Nephron (organoid): ENCODE data around the gene USP3.

ENCODE experiments used
- H3K27ac Mint-ChIP-seq, 3 experiments: 2 replicates each; pipeline ENCODE4 v1.8.0; 2020; ENCODE audit warnings: mixed read lengths in 3 of 3, mild to moderate bottlenecking in 2 of 3, moderate library complexity in 1 of 3
- H3K27me3 Mint-ChIP-seq: 2 replicates; pipeline ENCODE4 v1.8.0; 2021; ENCODE audit warnings: low read depth, mild to moderate bottlenecking, moderate library complexity, mixed read lengths
- H3K36me3 Mint-ChIP-seq: 2 replicates; pipeline ENCODE4 v1.8.0; 2020; ENCODE audit warnings: low read depth, mixed read lengths
- H3K4me1 Mint-ChIP-seq: 2 replicates; pipeline ENCODE4 v1.8.0; 2020; ENCODE audit warnings: mixed read lengths
- H3K4me3 Mint-ChIP-seq, 3 experiments: 2 replicates each; pipeline ENCODE4 v1.8.0; 2020; ENCODE audit warnings: mild to moderate bottlenecking in 3 of 3, mixed read lengths in 3 of 3, moderate library complexity in 2 of 3
- H3K9me3 Mint-ChIP-seq: 2 replicates; pipeline ENCODE4 v1.8.0; 2020; ENCODE audit warnings: mixed read lengths
- CTCF ChIP-seq, 3 experiments: fragments of 200-600 bp; sonication (generic); IDR thresholded peaks; one replicate each; pipeline ENCODE4 v1.5.0; 2021; ENCODE audit warnings: antibody characterized with exemption in 3 of 3; ENCODE audit not compliant: unreplicated experiment in 3 of 3

Gene USP3

GRCh38 chr15:63595065-63595464 lies 90.7 kb downstream of the USP3 start:
- Mint-ChIP-seq H3K27ac (peak overlapping the region in 2 of 3 experiments; percentile 70 to 94), H3K4me1 (peaks cover 69% of the 10 kb centered on the region), H3K27me3 (peaks cover 4% of the 10 kb centered on the region), H3K36me3 (peaks cover 36% of the 10 kb centered on the region), H3K4me3 (peak overlapping the region in 1 of 3 experiments; percentile 20), H3K9me3 (no peaks in the 10 kb centered on the region)
- TF ChIP-seq CTCF (IDR thresholded peaks at IDR 0.05; ENCODE audit: unreplicated experiment in 3 of 3) = no peak

- H3K9me3 Mint-ChIP-seq = no peaks in the 10 kb centered on the region
- peaks cover 70% of the 10 kb centered on the region for H3K4me1 Mint-ChIP-seq
- no peak for TF ChIP-seq CTCF (IDR thresholded peaks at IDR 0.05; ENCODE audit: unreplicated experiment in 3 of 3)
Measured at GRCh38 chr15:63595688-63596087, 91.3 kb downstream of the USP3 start.

GRCh38 chr15:63596676-63597037 lies 92.3 kb downstream of the USP3 start:
- Mint-ChIP-seq H3K9me3 (no peaks in the 10 kb centered on the region), H3K4me1 (peaks cover 72% of the 10 kb centered on the region), H3K27me3 (peaks cover 4% of the 10 kb centered on the region), H3K4me3 (peak overlapping the region in 2 of 3 experiments; percentile 63 to 89), H3K27ac (peak overlapping the region; percentile 75 to 94 (median 87)), H3K36me3 (peaks cover 20% of the 10 kb centered on the region)
- TF ChIP-seq CTCF (IDR thresholded peaks at IDR 0.05; ENCODE audit: unreplicated experiment in 3 of 3) = no peak

More at GRCh38 chr15:63595688-63596087, 91.3 kb downstream of the USP3 start:
- H3K27ac Mint-ChIP-seq = peak overlapping the region; percentile 75 to 94 (median 87)
- H3K4me3 Mint-ChIP-seq = peak overlapping the region in 1 of 3 experiments; percentile 89
- H3K36me3 Mint-ChIP-seq = peaks cover 30% of the 10 kb centered on the region
- peaks cover 4% of the 10 kb centered on the region for H3K27me3 Mint-ChIP-seq

- H3K4me1 Mint-ChIP-seq = peaks cover 77% of the 10 kb centered on the region
- H3K27ac Mint-ChIP-seq = peak within 1 kb of the TSS; percentile 75 to 94 (median 89)
- no peak for TF ChIP-seq CTCF (IDR thresholded peaks at IDR 0.05; ENCODE audit: unreplicated experiment in 3 of 3)
- H3K36me3 Mint-ChIP-seq = peaks cover 18% of the 10 kb centered on the region
- H3K4me3 Mint-ChIP-seq = peak within 1 kb of the TSS; percentile 63 to 89 (median 79)
- H3K9me3 Mint-ChIP-seq = no peaks in the 10 kb centered on the region
- H3K27me3 Mint-ChIP-seq = peaks cover 8% of the 10 kb centered on the region
Measured at GRCh38 chr15:63597038-63597790, 92.8 kb downstream of the USP3 start, which contains the start of gene FBXL22. Gene FBXL22, plus strand, starts transcription at chr15:63597387. Its CDS starts 6 bp downstream, at chr15:63597393.

GRCh38 chr15:63597821-63598220 lies 93.4 kb downstream of the USP3 start:
- no peak for TF ChIP-seq CTCF (IDR thresholded peaks at IDR 0.05; ENCODE audit: unreplicated experiment in 3 of 3)
- H3K36me3 Mint-ChIP-seq = peaks cover 16% of the 10 kb centered on the region
- H3K27me3 Mint-ChIP-seq = peaks cover 13% of the 10 kb centered on the region
- peaks cover 78% of the 10 kb centered on the region for H3K4me1 Mint-ChIP-seq
- H3K27ac Mint-ChIP-seq = peak overlapping the region in 2 of 3 experiments; percentile 75 to 94
- H3K9me3 Mint-ChIP-seq = no peaks in the 10 kb centered on the region
- H3K4me3 Mint-ChIP-seq = peak overlapping the region; percentile 54 to 89 (median 63)
